ENCODE measurements around the gene KLHL25. TPM values are rescaled to one million over a fixed set of nuclear protein-coding genes. Genes with fewer than 3 reads are reported as not detected.
A peak's percentile ranks its signal among the peaks of the same experiment; 100 is the strongest.

Gene KLHL25
- total and polyA plus RNA-seq, 2 of the 13 experiments (the other 11 are each of a cell fraction or from before 2014, with no cell fraction given) = 3.7 to 8.2 TPM

DNA sequence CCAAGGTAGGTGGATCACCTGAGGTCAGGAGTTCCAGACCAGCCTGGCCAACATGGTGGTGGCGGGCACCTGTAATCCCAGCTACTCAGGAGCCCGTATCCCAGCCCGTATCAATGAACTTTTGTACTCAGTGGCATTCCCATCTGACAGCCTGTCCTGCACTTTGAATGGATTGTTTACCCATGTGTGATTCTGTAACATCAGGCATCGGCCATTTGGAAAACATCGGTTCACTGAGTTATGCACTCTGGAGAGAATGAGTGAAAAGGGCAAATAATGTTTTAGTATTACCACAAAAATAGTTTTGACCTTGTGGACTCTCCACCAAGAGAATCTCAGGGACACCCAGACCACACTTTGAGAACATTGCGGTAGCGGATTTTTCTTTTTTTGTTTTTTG lies 13.6 kb downstream of the KLHL25 start (continued):
- TF ChIP-seq RARA (CRISPR knock-in tag; IDR thresholded peaks at IDR 0.05) (peak; percentile 85), ZNF253 (CRISPR knock-in tag; IDR thresholded peaks at IDR 0.05; ENCODE audit: borderline replicate concordance) (no peak), ZNF205 (CRISPR knock-in tag; IDR thresholded peaks at IDR 0.05) (no peak), NFIC (IDR thresholded peaks at IDR 0.05; ENCODE audit: low read length) (no peak), ZNF589 (CRISPR knock-in tag; conservative IDR thresholded peaks at IDR 0.05) (no peak), HOXA9 (CRISPR knock-in tag; IDR thresholded peaks at IDR 0.05; ENCODE audit: borderline replicate concordance) (no peak), ZNF782 (CRISPR knock-in tag; IDR thresholded peaks at IDR 0.05; ENCODE audit: borderline replicate concordance) (no peak), ZSCAN9 (CRISPR knock-in tag; IDR thresholded peaks at IDR 0.05; ENCODE audit: borderline replicate concordance) (no peak), ZNF543 (CRISPR knock-in tag; IDR thresholded peaks at IDR 0.05) (no peak), MTF2 (CRISPR knock-in tag; IDR thresholded peaks at IDR 0.05; ENCODE audit: borderline replicate concordance) (no peak), BRD4 (CRISPR knock-in tag; IDR thresholded peaks at IDR 0.05) (no peak), IKZF4 (CRISPR knock-in tag; IDR thresholded peaks at IDR 0.05; ENCODE audit: borderline replicate concordance, low read depth, not compliant biosample characterization) (no peak)
- TF ChIP-seq, protein P1, sequence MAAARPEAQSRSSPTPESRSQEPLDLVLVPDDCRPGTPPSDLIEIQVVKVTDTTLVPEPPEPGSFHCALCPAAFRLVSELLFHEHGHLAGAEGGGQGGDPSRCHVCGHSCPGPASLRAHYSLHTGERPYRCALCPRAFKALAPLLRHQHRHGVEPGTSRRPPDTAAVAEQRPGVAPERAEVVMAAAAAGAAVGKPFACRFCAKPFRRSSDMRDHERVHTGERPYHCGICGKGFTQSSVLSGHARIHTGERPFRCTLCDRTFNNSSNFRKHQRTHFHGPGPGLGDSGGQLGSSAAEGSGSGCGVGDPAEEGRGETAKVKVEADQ (CRISPR knock-in tag; IDR thresholded peaks at IDR 0.05; ENCODE audit: borderline replicate concordance) = no peak
- TF ChIP-seq, protein P2, sequence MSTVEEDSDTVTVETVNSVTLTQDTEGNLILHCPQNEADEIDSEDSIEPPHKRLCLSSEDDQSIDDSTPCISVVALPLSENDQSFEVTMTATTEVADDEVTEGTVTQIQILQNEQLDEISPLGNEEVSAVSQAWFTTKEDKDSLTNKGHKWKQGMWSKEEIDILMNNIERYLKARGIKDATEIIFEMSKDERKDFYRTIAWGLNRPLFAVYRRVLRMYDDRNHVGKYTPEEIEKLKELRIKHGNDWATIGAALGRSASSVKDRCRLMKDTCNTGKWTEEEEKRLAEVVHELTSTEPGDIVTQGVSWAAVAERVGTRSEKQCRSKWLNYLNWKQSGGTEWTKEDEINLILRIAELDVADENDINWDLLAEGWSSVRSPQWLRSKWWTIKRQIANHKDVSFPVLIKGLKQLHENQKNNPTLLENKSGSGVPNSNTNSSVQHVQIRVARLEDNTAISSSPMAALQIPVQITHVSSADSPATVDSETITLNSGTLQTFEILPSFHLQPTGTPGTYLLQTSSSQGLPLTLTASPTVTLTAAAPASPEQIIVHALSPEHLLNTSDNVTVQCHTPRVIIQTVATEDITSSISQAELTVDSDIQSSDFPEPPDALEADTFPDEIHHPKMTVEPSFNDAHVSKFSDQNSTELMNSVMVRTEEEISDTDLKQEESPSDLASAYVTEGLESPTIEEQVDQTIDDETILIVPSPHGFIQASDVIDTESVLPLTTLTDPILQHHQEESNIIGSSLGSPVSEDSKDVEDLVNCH (CRISPR knock-in tag; IDR thresholded peaks at IDR 0.05) = no peak
- TF ChIP-seq, protein P3, sequence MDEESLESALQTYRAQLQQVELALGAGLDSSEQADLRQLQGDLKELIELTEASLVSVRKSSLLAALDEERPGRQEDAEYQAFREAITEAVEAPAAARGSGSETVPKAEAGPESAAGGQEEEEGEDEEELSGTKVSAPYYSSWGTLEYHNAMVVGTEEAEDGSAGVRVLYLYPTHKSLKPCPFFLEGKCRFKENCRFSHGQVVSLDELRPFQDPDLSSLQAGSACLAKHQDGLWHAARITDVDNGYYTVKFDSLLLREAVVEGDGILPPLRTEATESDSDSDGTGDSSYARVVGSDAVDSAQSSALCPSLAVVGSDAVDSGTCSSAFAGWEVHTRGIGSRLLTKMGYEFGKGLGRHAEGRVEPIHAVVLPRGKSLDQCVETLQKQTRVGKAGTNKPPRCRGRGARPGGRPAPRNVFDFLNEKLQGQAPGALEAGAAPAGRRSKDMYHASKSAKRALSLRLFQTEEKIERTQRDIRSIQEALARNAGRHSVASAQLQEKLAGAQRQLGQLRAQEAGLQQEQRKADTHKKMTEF (CRISPR knock-in tag; IDR thresholded peaks at IDR 0.05) = peak; percentile 66; the same call in 1 of the 2 replicates
- TF ChIP-seq, protein P4, sequence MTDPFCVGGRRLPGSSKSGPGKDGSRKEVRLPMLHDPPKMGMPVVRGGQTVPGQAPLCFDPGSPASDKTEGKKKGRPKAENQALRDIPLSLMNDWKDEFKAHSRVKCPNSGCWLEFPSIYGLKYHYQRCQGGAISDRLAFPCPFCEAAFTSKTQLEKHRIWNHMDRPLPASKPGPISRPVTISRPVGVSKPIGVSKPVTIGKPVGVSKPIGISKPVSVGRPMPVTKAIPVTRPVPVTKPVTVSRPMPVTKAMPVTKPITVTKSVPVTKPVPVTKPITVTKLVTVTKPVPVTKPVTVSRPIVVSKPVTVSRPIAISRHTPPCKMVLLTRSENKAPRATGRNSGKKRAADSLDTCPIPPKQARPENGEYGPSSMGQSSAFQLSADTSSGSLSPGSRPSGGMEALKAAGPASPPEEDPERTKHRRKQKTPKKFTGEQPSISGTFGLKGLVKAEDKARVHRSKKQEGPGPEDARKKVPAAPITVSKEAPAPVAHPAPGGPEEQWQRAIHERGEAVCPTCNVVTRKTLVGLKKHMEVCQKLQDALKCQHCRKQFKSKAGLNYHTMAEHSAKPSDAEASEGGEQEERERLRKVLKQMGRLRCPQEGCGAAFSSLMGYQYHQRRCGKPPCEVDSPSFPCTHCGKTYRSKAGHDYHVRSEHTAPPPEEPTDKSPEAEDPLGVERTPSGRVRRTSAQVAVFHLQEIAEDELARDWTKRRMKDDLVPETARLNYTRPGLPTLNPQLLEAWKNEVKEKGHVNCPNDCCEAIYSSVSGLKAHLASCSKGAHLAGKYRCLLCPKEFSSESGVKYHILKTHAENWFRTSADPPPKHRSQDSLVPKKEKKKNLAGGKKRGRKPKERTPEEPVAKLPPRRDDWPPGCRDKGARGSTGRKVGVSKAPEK (CRISPR knock-in tag; IDR thresholded peaks at IDR 0.05; ENCODE audit: borderline replicate concordance) = no peak
- TF ChIP-seq, protein P5, sequence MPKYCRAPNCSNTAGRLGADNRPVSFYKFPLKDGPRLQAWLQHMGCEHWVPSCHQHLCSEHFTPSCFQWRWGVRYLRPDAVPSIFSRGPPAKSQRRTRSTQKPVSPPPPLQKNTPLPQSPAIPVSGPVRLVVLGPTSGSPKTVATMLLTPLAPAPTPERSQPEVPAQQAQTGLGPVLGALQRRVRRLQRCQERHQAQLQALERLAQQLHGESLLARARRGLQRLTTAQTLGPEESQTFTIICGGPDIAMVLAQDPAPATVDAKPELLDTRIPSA (CRISPR knock-in tag; IDR thresholded peaks at IDR 0.05; ENCODE audit: borderline replicate concordance) = no peak

Measured in HepG2 (cell line).